Endodermal cell (in vitro differentiated cells): ENCODE results near the gene MAST1. TPM values are rescaled to one million over a fixed set of nuclear protein-coding genes. Genes with fewer than 3 reads are reported as not detected.
A peak's percentile ranks its signal among the peaks of the same experiment; 100 is the strongest.

Experiments
- DNase-seq: peaks from one replicate; pipeline ENCODE4 v3.0.0-alpha.2; 2017
- H3K27ac ChIP-seq: 2 replicates; pipeline ENCODE4 v1.5.1; 2013; ENCODE audit warnings: mild to moderate bottlenecking, low read depth, low read length, moderate library complexity
- H3K27me3 ChIP-seq: 2 replicates; pipeline ENCODE4 v1.6.1; 2013; ENCODE audit warnings: mild to moderate bottlenecking, low read length, moderate library complexity; ENCODE audit not compliant: insufficient read depth, control insufficient read depth, poor library complexity, severe bottlenecking
- H3K36me3 ChIP-seq: 2 replicates; pipeline ENCODE4 v1.7.0; 2013; ENCODE audit warnings: mild to moderate bottlenecking, low read length, moderate library complexity; ENCODE audit not compliant: control insufficient read depth, insufficient read depth
- H3K4me1 ChIP-seq: one replicate; pipeline ENCODE4 v1.7.0; 2013; ENCODE audit warnings: low read length; ENCODE audit not compliant: control insufficient read depth, insufficient read depth
- H3K4me3 ChIP-seq: 2 replicates; pipeline ENCODE4 v1.5.1; 2013; ENCODE audit warnings: mild to moderate bottlenecking, low read length, moderate library complexity
- H3K9ac ChIP-seq: 2 replicates; pipeline ENCODE4 v1.6.1; 2013; ENCODE audit warnings: mild to moderate bottlenecking, low read length, moderate library complexity; ENCODE audit not compliant: poor library complexity, severe bottlenecking; ENCODE audit errors: extremely low read depth
- H3K9me3 ChIP-seq: 2 replicates; pipeline ENCODE4 v1.6.1; 2013; ENCODE audit warnings: mild to moderate bottlenecking, low read length, moderate library complexity; ENCODE audit not compliant: control insufficient read depth
- H3K27ac Mint-ChIP-seq: 2 replicates; pipeline ENCODE4 v1.8.0; 2020; ENCODE audit warnings: mixed read lengths
- H3K27me3 Mint-ChIP-seq: 2 replicates; pipeline ENCODE4 v1.8.0; 2021; ENCODE audit warnings: mild to moderate bottlenecking, mixed read lengths; ENCODE audit not compliant: insufficient read depth
- H3K36me3 Mint-ChIP-seq: 2 replicates; pipeline ENCODE4 v1.8.0; 2020; ENCODE audit warnings: low read depth, mixed read lengths
- H3K4me1 Mint-ChIP-seq: 2 replicates; pipeline ENCODE4 v1.8.0; 2020; ENCODE audit warnings: mixed read lengths
- H3K4me3 Mint-ChIP-seq: 2 replicates; pipeline ENCODE4 v1.8.0; 2020; ENCODE audit warnings: mild to moderate bottlenecking, moderate library complexity, mixed read lengths
- H3K9me3 Mint-ChIP-seq: 2 replicates; pipeline ENCODE4 v1.8.0; 2020; ENCODE audit warnings: mild to moderate bottlenecking, mixed read lengths
- CTCF ChIP-seq: fragments of 200-600 bp; sonication (generic); conservative IDR thresholded peaks from 2 replicates; pipeline ENCODE4 v1.5.0; 2021; ENCODE audit warnings: antibody characterized with exemption, mild to moderate bottlenecking
- WGBS, 2 experiments: methylation state at CpG; one replicate each; pipeline versions ENCODE4 v1.1.5 to v1.1.7; 2013; ENCODE audit warnings: missing lambda C conversion rate in 2 of 2, mixed read lengths in 1 of 2; ENCODE audit not compliant: insufficient coverage in 1 of 2, insufficient read length in 1 of 2; 5-methylcytosine and 5-hydroxymethylcytosine counted together
- total RNA-seq, 2 donors: library from RNA; stranded (reverse); fragmentation: NEBNext Ultra II Directional in 1 of 2; extraction: Animal tissue kit (Norgen Biotek cat#: 25700) in 1 of 2; gene quantifications; 2 replicates in 1 of 2; 3 replicates in 1 of 2; pipeline ENCODE4 v1.2.1, GENCODE V29; 2021

The MAST1 gene
- total RNA-seq, 2 donors from 2014 or later, result 6.9 to 18.5 TPM

GRCh38 chr19:12880551-12881171 is 42.3 kb downstream of the MAST1 start:
- Mint-ChIP-seq H3K27me3 (peaks cover 27% of the 10 kb centered on the region), H3K9me3 (peaks cover 26% of the 10 kb centered on the region), H3K4me3 (peak overlapping the region; percentile 76), H3K4me1 (peaks cover 2% of the 10 kb centered on the region), H3K27ac (peak overlapping the region; percentile 93), H3K36me3 (peaks cover 9% of the 10 kb centered on the region)
- H3K9ac ChIP-seq, result peak overlapping the region; percentile 74
- peak overlapping the region; percentile 32 for H3K27ac ChIP-seq
- peak overlapping the region; percentile 91 for H3K4me3 ChIP-seq
- no peak for TF ChIP-seq CTCF
- H3K27me3 ChIP-seq, result peaks cover 15% of the 10 kb centered on the region
- H3K9me3 ChIP-seq, result peaks cover 18% of the 10 kb centered on the region
- WGBS, 2 experiments, result 11 to 21% methylated on average over 19 to 29 of the region's 29 CpGs
- peaks cover 4% of the 10 kb centered on the region for H3K36me3 ChIP-seq
- DNase-seq, result no peak
- no peaks in the 10 kb centered on the region for H3K4me1 ChIP-seq

GRCh38 chr19:12881172-12881808 is 43.0 kb downstream of the MAST1 start, which contains the start of gene DNASE2:
Gene DNASE2, minus strand, starts transcription at chr19:12881449. Its CDS starts 74 bp downstream, at chr19:12881375.
- H3K4me3 Mint-ChIP-seq, result peak within 1 kb of the TSS; percentile 76
- Histone ChIP-seq H3K27ac (peak within 1 kb of the TSS; percentile 32), H3K9me3 (peaks cover 18% of the 10 kb centered on the region), H3K4me1 (no peaks in the 10 kb centered on the region), H3K36me3 (peaks cover 4% of the 10 kb centered on the region), H3K9ac (peak within 1 kb of the TSS; percentile 74), H3K4me3 (peak within 1 kb of the TSS; percentile 91), H3K27me3 (peaks cover 20% of the 10 kb centered on the region)
- peak; percentile 98 for DNase-seq
- peaks cover 26% of the 10 kb centered on the region for H3K9me3 Mint-ChIP-seq
- H3K4me1 Mint-ChIP-seq, result peaks cover 3% of the 10 kb centered on the region
- peaks cover 28% of the 10 kb centered on the region for H3K27me3 Mint-ChIP-seq
- peak within 1 kb of the TSS; percentile 93 for H3K27ac Mint-ChIP-seq
- peaks cover 9% of the 10 kb centered on the region for H3K36me3 Mint-ChIP-seq
- no peak for TF ChIP-seq CTCF
- WGBS, 2 experiments, result 0 to 1% methylated on average over 33 to 38 of the region's 38 CpGs

GRCh38 chr19:12882589-12882988 is 44.3 kb downstream of the MAST1 start:
- no peak for DNase-seq
- H3K27ac ChIP-seq, result no peak overlapping the region
- H3K36me3 Mint-ChIP-seq, result peaks cover 9% of the 10 kb centered on the region
- peaks cover 26% of the 10 kb centered on the region for H3K9me3 Mint-ChIP-seq
- no peak overlapping the region for H3K27ac Mint-ChIP-seq
- H3K4me1 Mint-ChIP-seq, result peaks cover 10% of the 10 kb centered on the region
- H3K27me3 Mint-ChIP-seq, result peaks cover 36% of the 10 kb centered on the region
- peak overlapping the region; percentile 76 for H3K4me3 Mint-ChIP-seq
- peaks cover 30% of the 10 kb centered on the region for H3K27me3 ChIP-seq
- peaks cover 4% of the 10 kb centered on the region for H3K36me3 ChIP-seq
- no peak for TF ChIP-seq CTCF
- WGBS, 2 experiments, result 87 to 100% methylated on average over 2 to 3 of the region's 3 CpGs
- no peak overlapping the region for H3K9ac ChIP-seq
- H3K9me3 ChIP-seq, result peaks cover 18% of the 10 kb centered on the region
- H3K4me1 ChIP-seq, result no peaks in the 10 kb centered on the region
- no peak overlapping the region for H3K4me3 ChIP-seq
